Heart left ventricle (tissue), 16 donors: ENCODE results near the gene LSM4. TPM values are rescaled to one million over a fixed set of nuclear protein-coding genes. Genes with fewer than 3 reads are reported as not detected.

Experiments
- ATAC-seq, 4 donors: fragments of 200-7000 bp; cut with Tn5 transposase; one replicate each; pipeline ENCODE4 v1.9.1; 2020 to 2022; ENCODE audit warnings: moderate library complexity in 4 of 4, mild to moderate bottlenecking in 3 of 4, moderate number of reproducible peaks in 1 of 4
- DNase-seq, 5 donors: peaks; one replicate each; pipeline ENCODE4 v3.0.0-alpha.2; 2020
- H3K27ac ChIP-seq, 12 donors: fragments of 200-600 bp; sonication (generic) in 4 of 12; one replicate each; pipeline versions ENCODE4 v1.5.0 to v1.8.0; 2016 to 2022; ENCODE audit warnings: mild to moderate bottlenecking in 2 of 12
- H3K27me3 ChIP-seq, 9 donors: fragments of 200-600 bp; sonication (generic) in 2 of 9; one replicate each; pipeline versions ENCODE4 v1.5.1 to v1.8.0; 2016 to 2022; ENCODE audit warnings: mild to moderate bottlenecking in 3 of 9
- H3K36me3 ChIP-seq, 9 donors: fragments of 200-600 bp; sonication (generic) in 2 of 9; one replicate each; pipeline versions ENCODE4 v1.5.0 to v1.8.0; 2018 to 2022; ENCODE audit warnings: mild to moderate bottlenecking in 2 of 9
- H3K4me1 ChIP-seq, 12 donors: fragments of 200-600 bp; sonication (generic) in 4 of 12; one replicate each; pipeline versions ENCODE4 v1.5.0 to v1.8.0; 2016 to 2022; ENCODE audit warnings: mild to moderate bottlenecking in 3 of 12
- H3K4me3 ChIP-seq, 12 donors: fragments of 200-600 bp; sonication (generic) in 4 of 12; one replicate each; pipeline versions ENCODE4 v1.5.0 to v1.8.0; 2017 to 2022; ENCODE audit warnings: mild to moderate bottlenecking in 9 of 12, moderate library complexity in 4 of 12
- H3K9me3 ChIP-seq, 12 donors: fragments of 200-600 bp; sonication (generic) in 4 of 12; one replicate each; pipeline versions ENCODE4 v1.5.0 to v1.8.0; 2016 to 2022; ENCODE audit warnings: mild to moderate bottlenecking in 1 of 12
- POLR2A ChIP-seq, 2 donors: fragments of 450-650 bp; IDR thresholded peaks; one replicate each; pipeline ENCODE4 v1.6.1; 2017; ENCODE audit warnings: antibody characterized with exemption in 2 of 2, mild to moderate bottlenecking in 2 of 2, moderate library complexity in 2 of 2
- WGBS, 4 donors: extraction: QIAGEN DNeasy Blood & Tissue Kit in 2 of 4; methylation state at CpG; one replicate each; pipeline versions ENCODE4 v1.1.5 to v1.1.7; 2013 to 2018; 5-methylcytosine and 5-hydroxymethylcytosine counted together
- intact Hi-C, 10 donors: fragments of 100-400 bp; cut with DNase I; formaldehyde crosslinking; loops; one replicate each; pipeline versions ENCODE4 v1.11.1 to v1.14.2; 2022
- polyA plus RNA-seq, 2 donors: library from polyadenylated mRNA; stranded (reverse); fragments of 200-250 nt; gene quantifications; one replicate each; pipeline ENCODE4 v1.2.3, GENCODE V29; 2013
- total RNA-seq, 9 donors: library from RNA; depleted of rRNA in 2 of 9; stranded (reverse); fragments of >200 nt in 2 of 9; fragmentation: NEBNext Ultra II Directional in 3 of 9; extraction: Animal tissue kit (Norgen Biotek cat#: 25700) in 3 of 9; gene quantifications; one replicate each; pipeline versions ENCODE4 v1.1.0 to v1.2.4, GENCODE V29; 2016 to 2023
- TF ChIP-seq, protein P1 (sequence below), 12 donors: fragments of 200-600 bp; sonication (generic) in 4 of 12; IDR thresholded peaks; one replicate each; pipeline versions ENCODE4 v1.5.0 to v1.8.0; 2018 to 2022; ENCODE audit warnings: antibody characterized with exemption in 12 of 12, mild to moderate bottlenecking in 5 of 12
- donor health status: ischemic (EF 13 %, LVEDD 7.1; RV severe dilation, severe dysfunction).
- donor health status: healthy with polysubstance abuse.
- donor health status: DM: no; HTN: yes; CAD: no.
- donor health status: DM: no; HTN: no; CAD: no.
- donor health status: ischemic (EF 25% LVEDD 6.9; RV normal size, moderate dysfunction).
- donor health status: ischemic (EF 25% LVEDD 5.7; RV mildly dilated, moderate dysfunction).
- donor health status: healthy.
- donor health status: DM: yes; HTN: yes; CAD: no.
- donor health status: ischemic (EF 35%, LVEDD 5.7; RV mildly dilated, moderate dysfunction).
- donor health status: nonischemic (EF 11% LVEDD 7.7; RV severe dilation, severe dysfunction).
- donor health status: DM: yes; HTN: yes; CAD: no.
- donor health status: PGD.
- donor health status: ischemic (EF 29% LVEDD 5.4; RV normal size, mild dysfunction).
- donor health status: nonischemic (EF 23%, LVEDD 6.1; RV moderate dilation, normal function).

Gene LSM4
- total and polyA plus RNA-seq, 11 donors: 65.8 to 171 (median 104) TPM

DNA sequence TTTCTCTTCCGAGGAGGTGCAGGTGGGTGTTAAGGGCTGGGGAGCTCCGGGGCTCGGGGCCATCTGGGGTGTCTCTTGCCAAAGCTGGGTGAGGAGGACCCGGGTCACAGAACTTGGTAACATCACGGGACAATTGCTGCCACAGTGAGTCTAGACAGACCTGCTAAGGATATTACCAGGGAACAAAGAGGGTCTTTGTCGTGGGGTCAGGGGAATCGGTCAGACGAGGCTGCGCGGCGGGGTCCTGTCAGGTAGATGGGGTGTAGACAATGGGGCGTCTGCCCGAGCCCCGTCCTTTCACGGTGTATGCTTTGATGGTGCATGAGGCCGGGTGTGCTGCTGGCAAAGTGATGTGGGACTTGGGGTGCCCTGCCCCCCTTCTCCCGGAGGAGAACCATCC lies 25.3 kb upstream of the LSM4 start:
- Histone ChIP-seq H3K27ac (no peak overlapping the region), H3K4me1 (peaks cover 0 to 3% (median 0%) of the 10 kb centered on the region in 12 donors), H3K9me3 (no peaks in the 10 kb centered on the region), H3K36me3 (peaks cover 0 to 43% (median 13%) of the 10 kb centered on the region in 9 donors), H3K4me3 (no peak overlapping the region), H3K27me3 (no peaks in the 10 kb centered on the region)
- ATAC-seq (peak in 2 of 4 donors; percentile 14 to 20), DNase-seq (no peak)
- TF ChIP-seq, protein P1, sequence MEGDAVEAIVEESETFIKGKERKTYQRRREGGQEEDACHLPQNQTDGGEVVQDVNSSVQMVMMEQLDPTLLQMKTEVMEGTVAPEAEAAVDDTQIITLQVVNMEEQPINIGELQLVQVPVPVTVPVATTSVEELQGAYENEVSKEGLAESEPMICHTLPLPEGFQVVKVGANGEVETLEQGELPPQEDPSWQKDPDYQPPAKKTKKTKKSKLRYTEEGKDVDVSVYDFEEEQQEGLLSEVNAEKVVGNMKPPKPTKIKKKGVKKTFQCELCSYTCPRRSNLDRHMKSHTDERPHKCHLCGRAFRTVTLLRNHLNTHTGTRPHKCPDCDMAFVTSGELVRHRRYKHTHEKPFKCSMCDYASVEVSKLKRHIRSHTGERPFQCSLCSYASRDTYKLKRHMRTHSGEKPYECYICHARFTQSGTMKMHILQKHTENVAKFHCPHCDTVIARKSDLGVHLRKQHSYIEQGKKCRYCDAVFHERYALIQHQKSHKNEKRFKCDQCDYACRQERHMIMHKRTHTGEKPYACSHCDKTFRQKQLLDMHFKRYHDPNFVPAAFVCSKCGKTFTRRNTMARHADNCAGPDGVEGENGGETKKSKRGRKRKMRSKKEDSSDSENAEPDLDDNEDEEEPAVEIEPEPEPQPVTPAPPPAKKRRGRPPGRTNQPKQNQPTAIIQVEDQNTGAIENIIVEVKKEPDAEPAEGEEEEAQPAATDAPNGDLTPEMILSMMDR (IDR thresholded peaks at IDR 0.05): no peak
- no peak for TF ChIP-seq POLR2A (IDR thresholded peaks at IDR 0.05)
- 90 to 93% (median 92%) methylated on average over 17 of the region's 17 CpGs for WGBS, 4 donors
- intact Hi-C loops: loop anchor here in 6 of 10 donors (2.0 to 5.0 kb wide), 4 partner anchors 61 to 65 kb away; no protein-coding TSS in a partner anchor

- peaks cover 0 to 51% (median 16%) of the 10 kb centered on the region in 9 donors for H3K36me3 ChIP-seq
- intact Hi-C loops: loop anchor here in 1 of 10 donors (5.0 kb wide), 1 partner anchor 66 kb away; no protein-coding TSS in a partner anchor
Observed at GRCh38 chr19:18346091-18346490, 23.2 kb upstream of the LSM4 start.

GRCh38 chr19:18345296-18345695 lies 22.4 kb upstream of the LSM4 start:
- peaks cover 0 to 18% (median 7%) of the 10 kb centered on the region in 12 donors for H3K4me1 ChIP-seq
- WGBS, 4 donors: 90 to 96% (median 94%) methylated on average over 6 of the region's 6 CpGs
- no peak overlapping the region for H3K4me3 ChIP-seq
- intact Hi-C loops: loop anchor here in 1 of 10 donors (5.0 kb wide), 1 partner anchor 67 kb away; no protein-coding TSS in a partner anchor
- H3K36me3 ChIP-seq: peaks cover 0 to 51% (median 16%) of the 10 kb centered on the region in 9 donors
- H3K9me3 ChIP-seq: no peaks in the 10 kb centered on the region
- TF ChIP-seq POLR2A (IDR thresholded peaks at IDR 0.05): no peak
- TF ChIP-seq, protein P1 (IDR thresholded peaks at IDR 0.05): no peak
- no peak overlapping the region for H3K27ac ChIP-seq
- H3K27me3 ChIP-seq: no peaks in the 10 kb centered on the region
- ATAC-seq: no peak
- DNase-seq: no peak

More at GRCh38 chr19:18346091-18346490, 23.2 kb upstream of the LSM4 start:
- H3K27me3 ChIP-seq: no peaks in the 10 kb centered on the region
- TF ChIP-seq POLR2A (IDR thresholded peaks at IDR 0.05): no peak
- TF ChIP-seq, protein P1 (IDR thresholded peaks at IDR 0.05): no peak
- H3K4me3 ChIP-seq: no peak overlapping the region
- no peak overlapping the region for H3K27ac ChIP-seq
- no peak for DNase-seq
- H3K4me1 ChIP-seq: peaks cover 0 to 16% (median 6%) of the 10 kb centered on the region in 12 donors
- H3K9me3 ChIP-seq: no peaks in the 10 kb centered on the region
- ATAC-seq: no peak
- 71 to 77% (median 73%) methylated on average over 8 of the region's 8 CpGs for WGBS, 4 donors

- H3K4me1 ChIP-seq: peaks cover 0 to 22% (median 12%) of the 10 kb centered on the region in 12 donors
- no peaks in the 10 kb centered on the region for H3K27me3 ChIP-seq
- 76 to 79% (median 79%) methylated on average over 13 of the region's 13 CpGs for WGBS, 4 donors
- TF ChIP-seq, protein P1 (IDR thresholded peaks at IDR 0.05): no peak
- no peak for TF ChIP-seq POLR2A (IDR thresholded peaks at IDR 0.05)
- intact Hi-C loops: no loop called here
- H3K9me3 ChIP-seq: no peaks in the 10 kb centered on the region
- ATAC-seq (no peak), DNase-seq (no peak)
- no peak overlapping the region for H3K4me3 ChIP-seq
- H3K36me3 ChIP-seq: peaks cover 0 to 51% (median 16%) of the 10 kb centered on the region in 9 donors
- H3K27ac ChIP-seq: no peak overlapping the region
Observed at GRCh38 chr19:18344582-18344950, 21.7 kb upstream of the LSM4 start.
